Endothelial cell of umbilical vein (primary cell): ENCODE data around the gene PRLR.

Experiments
- EZH2 ChIP-seq: IDR thresholded peaks from 2 replicates; pipeline ENCODE4 v1.6.1; 2012; ENCODE audit warnings: borderline replicate concordance, low read depth, mild to moderate bottlenecking, moderate library complexity, low read length, inconsistent platforms; ENCODE audit not compliant: severe bottlenecking
- POLR2A ChIP-seq: IDR thresholded peaks from 2 replicates; pipeline ENCODE4 v1.6.1; 2012; ENCODE audit warnings: low read depth, mild to moderate bottlenecking, control low read depth, low read length

DNA sequence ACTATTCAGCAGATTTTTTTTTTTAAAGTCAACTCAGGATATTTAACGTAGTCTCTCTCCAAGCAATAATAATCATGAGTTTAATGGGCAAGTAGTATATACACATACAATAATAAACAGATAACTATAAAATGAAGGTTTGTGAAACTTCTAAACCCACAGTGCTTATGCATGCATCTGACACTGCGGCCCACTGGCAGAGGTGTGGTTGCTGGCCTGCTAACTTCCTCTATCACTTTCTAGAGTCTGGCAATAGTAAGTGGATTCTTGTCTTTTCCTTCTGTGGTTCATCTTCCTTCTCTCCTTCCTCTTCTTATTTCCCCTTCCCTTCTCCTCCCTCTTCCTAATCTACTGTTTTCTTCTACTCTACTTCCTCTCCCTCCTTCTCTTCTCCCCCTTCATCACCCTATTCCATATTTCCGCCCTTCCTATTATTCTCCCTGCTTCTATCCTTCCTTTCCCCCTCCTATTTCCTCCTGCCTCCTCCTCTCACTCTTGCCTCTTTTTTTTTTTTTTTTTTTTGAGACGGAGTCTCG is 164.0 kb downstream of the PRLR start:
- no peak for TF ChIP-seq POLR2A
- no peak for TF ChIP-seq EZH2
